ENCODE results near the gene TSPAN14.
A peak's percentile ranks its signal among the peaks of the same experiment; 100 is the strongest.
"Not testable (repeated sequence)": the region's sequence is repeated elsewhere in the genome, so short reads cannot be mapped to it uniquely, and the experiment has no call there.

The TSPAN14 gene

GRCh38 chr10:80526742-80527141 lies 72.6 kb downstream of the TSPAN14 start:
- DNase-seq (ENCODE audit: low spot score): no peak

GRCh38 chr10:80528185-80528700 lies 74.1 kb downstream of the TSPAN14 start:
- DNase-seq (ENCODE audit: low spot score): no peak

- DNase-seq (ENCODE audit: low spot score): no peak
Measured at GRCh38 chr10:80528901-80529300, 74.8 kb downstream of the TSPAN14 start.

- no peak for DNase-seq (ENCODE audit: low spot score)
Measured at GRCh38 chr10:80529604-80530003, 75.5 kb downstream of the TSPAN14 start.

- peak; percentile 19 for DNase-seq (ENCODE audit: low spot score)
Measured at GRCh38 chr10:80530251-80530650, 76.1 kb downstream of the TSPAN14 start.

- no peak for DNase-seq (ENCODE audit: low spot score)
Measured at GRCh38 chr10:80530816-80531215, 76.7 kb downstream of the TSPAN14 start.

GRCh38 chr10:80532571-80532970 lies 78.5 kb downstream of the TSPAN14 start:
- DNase-seq (ENCODE audit: low spot score): no peak

- not testable (repeated sequence) for DNase-seq (ENCODE audit: low spot score)
Measured at GRCh38 chr10:80534059-80534458, 79.9 kb downstream of the TSPAN14 start.

GRCh38 chr10:80534646-80535045 lies 80.5 kb downstream of the TSPAN14 start:
- not testable (repeated sequence) for DNase-seq (ENCODE audit: low spot score)

GRCh38 chr10:80535671-80536360 lies 81.7 kb downstream of the TSPAN14 start:
- no peak for DNase-seq (ENCODE audit: low spot score)

- DNase-seq (ENCODE audit: low spot score): no peak
Measured at GRCh38 chr10:80536361-80536835, 82.3 kb downstream of the TSPAN14 start.

GRCh38 chr10:80537086-80537735 lies 83.1 kb downstream of the TSPAN14 start:
- DNase-seq (ENCODE audit: low spot score): no peak

- no peak for DNase-seq (ENCODE audit: low spot score)
Measured at GRCh38 chr10:80537736-80538480, 83.8 kb downstream of the TSPAN14 start, which contains the start of gene SH2D4B. SH2D4B (plus strand) TSS chr10:80537902; CDS start chr10:80538332, 430 bp downstream.

- DNase-seq (ENCODE audit: low spot score): no peak
Measured at GRCh38 chr10:80538481-80539185, 84.5 kb downstream of the TSPAN14 start.

GRCh38 chr10:80539421-80540031 lies 85.4 kb downstream of the TSPAN14 start:
- peak; percentile 76 for DNase-seq (ENCODE audit: low spot score)

- no peak for DNase-seq (ENCODE audit: low spot score)
Measured at GRCh38 chr10:80540136-80540535, 86.0 kb downstream of the TSPAN14 start.

- no peak for DNase-seq (ENCODE audit: low spot score)
Measured at GRCh38 chr10:80540618-80540980, 86.5 kb downstream of the TSPAN14 start.

- peak; percentile 51 for DNase-seq (ENCODE audit: low spot score)
Measured at GRCh38 chr10:80540981-80541750, 87.1 kb downstream of the TSPAN14 start.

- no peak for DNase-seq (ENCODE audit: low spot score)
Measured at GRCh38 chr10:80542053-80542452, 87.9 kb downstream of the TSPAN14 start.

- no peak for DNase-seq (ENCODE audit: low spot score)
Measured at GRCh38 chr10:80542652-80543318, 88.7 kb downstream of the TSPAN14 start.

All from NAMALWA (cell line).